HepG2 (cell line): ENCODE measurements around the gene METRN. TPM values are rescaled to one million over a fixed set of nuclear protein-coding genes. Genes with fewer than 3 reads are reported as not detected.

ENCODE experiments used
- ATAC-seq: fragments of 200-7000 bp; cut with Tn5 transposase; 3 replicates; pipeline ENCODE4 v1.9.1; 2020; ENCODE audit warnings: mild to moderate bottlenecking, moderate library complexity
- BruUV-seq: library from RNA; stranded (reverse); fragments of 400-500 nt; replicated peaks from 2 replicates; lab custom pipeline; 2021; lab: Mats Ljungman, UMichigan
- CTCF ChIA-PET: fragments of 300-600 bp; formaldehyde crosslinking; extraction: SDS; loops from one replicate; lab custom pipeline; 2021; ENCODE audit warnings: low total read pairs, inconsistent platforms, low intra/inter-chr PET ratio; lab: Yijun Ruan, JAX
- POLR2A ChIA-PET: fragments of 350-600 bp; sonication (Branson Sonifier 250); formaldehyde crosslinking; loops from one replicate; lab custom pipeline; 2020; ENCODE audit warnings: antibody characterized with exemption, inconsistent platforms; lab: Yijun Ruan, JAX
- DNase-seq: peaks from one replicate; pipeline ENCODE4 v3.0.0-alpha.2; 2015; ENCODE audit warnings: low spot score
- FAIRE-seq: peaks from 3 replicates; lab custom pipeline; 2011; peaks lifted over from hg19 to GRCh38; lab: Jason Lieb, UNC
- H2AFZ ChIP-seq: one replicate; pipeline ENCODE4 v1.6.1; 2011; ENCODE audit warnings: low read length, inconsistent platforms
- H3K27ac ChIP-seq: fragments of 300-600 bp; 3 replicates; pipeline ENCODE4 v1.8.0; 2011; ENCODE audit warnings: mixed run types, mild to moderate bottlenecking, mixed read lengths, low read length, inconsistent platforms; ENCODE audit not compliant: insufficient read depth; ENCODE audit errors: extremely low read length
- H3K27me3 ChIP-seq, 2 experiments: fragments of 200-600 bp in 1 of 2; 2 replicates in 1 of 2; 3 replicates in 1 of 2; pipeline versions ENCODE4 v1.6.0 to v1.8.0; 2011; ENCODE audit warnings: low read length in 2 of 2, mild to moderate bottlenecking in 2 of 2, moderate library complexity in 2 of 2, inconsistent platforms in 1 of 2; ENCODE audit not compliant: insufficient read depth in 2 of 2, control insufficient read depth in 1 of 2
- H3K36me3 ChIP-seq, 2 experiments: fragments of 200-600 bp in 1 of 2; replicated peaks in 1 of 2; 2 replicates in 1 of 2; 3 replicates in 1 of 2; pipeline versions ENCODE4 v1.5.1 to v1.8.0; 2011; ENCODE audit warnings: low read length in 2 of 2, inconsistent platforms in 1 of 2; ENCODE audit not compliant: insufficient read depth in 2 of 2, control insufficient read depth in 1 of 2
- H3K4me1 ChIP-seq: 2 replicates; pipeline ENCODE4 v1.5.1; 2012; ENCODE audit warnings: low read length, inconsistent platforms; ENCODE audit not compliant: insufficient read depth
- H3K4me2 ChIP-seq: 2 replicates; pipeline ENCODE4 v1.6.0; 2011; ENCODE audit warnings: low read depth, low read length, inconsistent platforms
- H3K4me3 ChIP-seq, 3 experiments: fragments of 200-600 bp in 1 of 3; sonication (generic), shearing (Covaris generic) in 1 of 3; replicated peaks in 1 of 3; 2 replicates each; pipeline ENCODE4 v1.5.1; 2011 to 2016; ENCODE audit warnings: low read length in 3 of 3, inconsistent platforms in 2 of 3, low read depth in 2 of 3, mild to moderate bottlenecking in 2 of 3, control low read depth in 1 of 3, mixed read lengths in 1 of 3; ENCODE audit not compliant: insufficient read depth in 1 of 3
- H3K79me2 ChIP-seq: one replicate; pipeline ENCODE4 v1.6.1; 2011; ENCODE audit warnings: low read length, inconsistent platforms; ENCODE audit not compliant: insufficient read depth
- H3K9ac ChIP-seq: 2 replicates; pipeline ENCODE4 v1.6.0; 2011; ENCODE audit warnings: mild to moderate bottlenecking, low read depth, low read length, inconsistent platforms; ENCODE audit not compliant: insufficient read depth
- H3K9me3 ChIP-seq: 2 replicates; pipeline ENCODE4 v1.5.1; 2012; ENCODE audit warnings: mild to moderate bottlenecking, low read length
- H4K20me1 ChIP-seq: 2 replicates; pipeline ENCODE4 v1.6.0; 2011; ENCODE audit warnings: inconsistent platforms, mild to moderate bottlenecking, low read length, moderate library complexity; ENCODE audit not compliant: insufficient read depth
- ARNT ChIP-seq: fragments of 450-650 bp; IDR thresholded peaks from 2 replicates; pipeline ENCODE4 v1.6.1; 2017
- NCOR1 ChIP-seq: fragments of 200-600 bp; sonication (generic); IDR thresholded peaks from 2 replicates; pipeline ENCODE4 v1.7.0; 2017; ENCODE audit warnings: antibody characterized with exemption, low read length, borderline replicate concordance
- SIX1 ChIP-seq: sonication (generic); formaldehyde crosslinking; IDR thresholded peaks from 2 replicates; pipeline ENCODE4 v1.4.0; 2020; ENCODE audit warnings: missing genetic modification reagents, borderline replicate concordance
- TRAFD1 ChIP-seq: sonication (generic); formaldehyde crosslinking; IDR thresholded peaks from 2 replicates; pipeline ENCODE4 v1.5.1; 2020; ENCODE audit warnings: missing genetic modification reagents, mild to moderate bottlenecking, borderline replicate concordance
- TRIM22 ChIP-seq: fragments of 450-650 bp; IDR thresholded peaks from 2 replicates; pipeline ENCODE4 v1.6.1; 2017
- ZBTB4 ChIP-seq: sonication (generic); formaldehyde crosslinking; IDR thresholded peaks from 2 replicates; pipeline ENCODE4 v1.4.0; 2020; ENCODE audit warnings: missing genetic modification reagents, mild to moderate bottlenecking, borderline replicate concordance
- ZFP82 ChIP-seq: sonication (generic); formaldehyde crosslinking; IDR thresholded peaks from 2 replicates; pipeline ENCODE4 v1.5.1; 2020; ENCODE audit warnings: mild to moderate bottlenecking, missing genetic modification reagents, borderline replicate concordance
- ZIK1 ChIP-seq: sonication (generic); formaldehyde crosslinking; IDR thresholded peaks from 2 replicates; pipeline ENCODE4 v1.5.0; 2020; ENCODE audit warnings: mild to moderate bottlenecking, low read depth, missing genetic modification reagents, borderline replicate concordance
- ZNF280B ChIP-seq: sonication (generic); formaldehyde crosslinking; IDR thresholded peaks from 2 replicates; pipeline ENCODE4 v1.5.0; 2020; ENCODE audit warnings: missing genetic modification reagents, mild to moderate bottlenecking, borderline replicate concordance
- ZNF503 ChIP-seq: sonication (generic); formaldehyde crosslinking; IDR thresholded peaks from 2 replicates; pipeline ENCODE4 v1.4.0; 2020; ENCODE audit warnings: missing genetic modification reagents
- ZNF549 ChIP-seq: sonication (generic); formaldehyde crosslinking; IDR thresholded peaks from 2 replicates; pipeline ENCODE4 v1.5.0; 2020; ENCODE audit warnings: missing genetic modification reagents
- WGBS: methylation state at CpG from one replicate; pipeline ENCODE4 v1.1.6; 2017; ENCODE audit warnings: low lambda C conversion rate; 5-methylcytosine and 5-hydroxymethylcytosine counted together
- in situ Hi-C: cut with HindIII; loops from 2 replicates; pipeline ENCODE4 v1.10.0; 2017; ENCODE audit warnings: low pct_unique_long_range_greater_than_20kb; ENCODE audit not compliant: extremely low pct_ligation_motif_present
- intact Hi-C: fragments of 100-400 bp; cut with micrococcal nuclease; formaldehyde crosslinking; loops from one replicate; pipeline ENCODE4 v1.10.0; 2022; ENCODE audit not compliant: unreplicated experiment
- polyA plus RNA-seq, 8 experiments: library from polyadenylated mRNA; depleted of rRNA in 3 of 8; stranded (reverse) in 7 of 8; unstranded in 1 of 8; fragments of >200 nt; fragmentation: Illumina TruSeq in 4 of 8; extraction: Trizol in 4 of 8; gene quantifications; 2 replicates each; pipeline versions ENCODE4 v1.2.1 to v1.2.3, GENCODE V29; 2011 to 2016; ENCODE audit warnings: low read depth in 4 of 8, missing spikeins in 1 of 8, mixed read lengths in 1 of 8; ENCODE audit not compliant: insufficient read depth in 1 of 8
- total RNA-seq, 5 experiments: library from RNA; depleted of rRNA; stranded (reverse); fragments of >200 nt; fragmentation: Illumina TruSeq; extraction: Trizol; gene quantifications; 2 replicates each; pipeline ENCODE4 v1.2.3, GENCODE V29; 2016; ENCODE audit warnings: low read depth in 1 of 5

The METRN gene
- total and polyA plus RNA-seq, 2 of the 13 experiments (the other 11 are each of a cell fraction or from before 2014, with no cell fraction given) = 25.5 to 46.1 TPM

- intact Hi-C loops = no loop called here
- H3K9ac ChIP-seq = no peak overlapping the region
- POLR2A ChIA-PET = no interaction called here
- H2AFZ ChIP-seq = no peak overlapping the region
- H3K4me2 ChIP-seq = no peak overlapping the region
- no peak overlapping the region for H3K27ac ChIP-seq
- WGBS = 94% methylated on average over 28 of the region's 29 CpGs
- no peaks in the 10 kb centered on the region for H3K79me2 ChIP-seq
- 0 out of 2 replicates have a peak, but pooled peaks cover 2% of the 10 kb centered on the region for H4K20me1 ChIP-seq
- no peaks in the 10 kb centered on the region for H3K27me3 ChIP-seq
- in situ Hi-C loops = no loop called here
- no TSS peak for BruUV-seq
- H3K36me3 ChIP-seq = peaks cover 3 to 25% of the 10 kb centered on the region in 2 experiments; a peak in 2 of 5 replicates
- FAIRE-seq = no peak
- CTCF ChIA-PET = interaction anchor here (1.3 kb wide), 1 partner anchor 26 kb away, joined by 3 read pairs; no protein-coding TSS in a partner anchor
- H3K9me3 ChIP-seq = no peaks in the 10 kb centered on the region
- no peak for DNase-seq
- peaks cover 18% of the 10 kb centered on the region for H3K4me1 ChIP-seq
- no peak overlapping the region for H3K4me3 ChIP-seq
- no peak for TF ChIP-seq TRIM22
- TF ChIP-seq ZIK1 = no peak
- TF ChIP-seq TRAFD1 (CRISPR knock-in tag) = no peak
- no peak for TF ChIP-seq ZFP82 (CRISPR knock-in tag)
- no peak for TF ChIP-seq ZNF280B (CRISPR knock-in tag)
- no peak for TF ChIP-seq ZNF549
- TF ChIP-seq SIX1 (CRISPR knock-in tag) = no peak
- TF ChIP-seq ZNF503 = no peak
- no peak for TF ChIP-seq ARNT
- no peak for TF ChIP-seq NCOR1
- TF ChIP-seq ZBTB4 (CRISPR knock-in tag) = no peak
- no peak for ATAC-seq
These were observed 22.1 kb downstream of the METRN start for GRCh38 chr16:736936-737481.
